ENCODE results near the gene DGUOK.
"Not testable (repeated sequence)": the region's sequence is repeated elsewhere in the genome, so short reads cannot be mapped to it uniquely, and the experiment has no call there.

DGUOK gene

DNA sequence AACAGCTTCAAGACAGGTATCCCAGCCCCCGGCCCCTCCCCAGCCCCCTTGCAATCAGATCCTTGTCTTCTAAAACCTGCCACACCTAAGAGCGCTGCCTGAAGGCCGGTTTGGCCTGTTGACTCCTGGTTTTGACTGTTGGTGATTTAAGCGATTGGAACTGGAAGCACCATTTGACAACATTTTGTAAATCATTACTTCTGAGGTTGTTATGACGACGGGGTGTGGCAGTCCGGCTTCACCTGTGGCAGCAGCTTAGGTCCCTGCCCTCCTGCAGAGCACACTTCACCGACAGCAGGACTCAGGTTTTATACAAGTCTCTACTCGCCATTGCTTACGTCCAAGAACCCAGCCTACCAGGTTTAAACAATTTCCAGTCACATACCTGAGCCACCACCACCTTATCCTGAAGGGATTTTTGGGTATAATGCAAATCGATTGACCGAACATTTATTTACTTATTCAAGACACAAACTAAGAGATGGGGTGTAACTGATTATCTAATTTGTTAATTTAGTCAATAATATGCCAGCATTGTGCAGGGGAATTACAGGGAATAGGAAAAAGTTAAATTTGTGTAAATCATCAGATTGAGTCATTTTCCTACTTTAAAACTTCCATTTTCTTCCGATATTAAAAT, 707 bp upstream of the DGUOK start:
- Mint-ChIP-seq H3K27ac (peak overlapping the region; percentile 92), H3K27me3 (no peaks in the 10 kb centered on the region), H3K9me3 (ENCODE audit: low read depth) (no peaks in the 10 kb centered on the region), H3K4me1 (ENCODE audit: low read depth) (peaks cover 51% of the 10 kb centered on the region), H3K4me3 (peak overlapping the region; percentile 95), H3K36me3 (peaks cover 13% of the 10 kb centered on the region)

DNA sequence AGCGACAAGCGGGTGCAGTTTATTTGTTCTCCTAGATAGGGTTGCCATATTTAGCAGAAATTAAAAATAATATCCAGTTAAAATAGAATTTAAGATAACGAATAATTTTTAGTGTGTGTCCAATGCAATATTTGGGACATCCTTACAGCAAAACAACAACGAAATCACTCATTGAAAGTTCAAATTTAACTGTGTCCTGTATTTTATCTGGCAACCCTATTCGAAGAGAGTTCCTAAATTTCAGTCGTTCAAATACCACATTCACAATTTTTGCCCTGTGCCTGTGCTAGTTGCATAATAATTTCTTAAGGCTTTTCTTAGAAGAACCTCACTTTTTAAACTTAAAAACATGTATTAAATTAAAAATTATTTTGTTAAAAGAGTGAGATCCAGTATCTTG, 664 bp downstream of the DGUOK start:
- Mint-ChIP-seq H3K4me1 (ENCODE audit: low read depth) (peaks cover 64% of the 10 kb centered on the region), H3K4me3 (peak overlapping the region; percentile 95), H3K36me3 (peaks cover 16% of the 10 kb centered on the region), H3K9me3 (ENCODE audit: low read depth) (no peaks in the 10 kb centered on the region), H3K27ac (peak overlapping the region; percentile 93), H3K27me3 (no peaks in the 10 kb centered on the region)

DNA sequence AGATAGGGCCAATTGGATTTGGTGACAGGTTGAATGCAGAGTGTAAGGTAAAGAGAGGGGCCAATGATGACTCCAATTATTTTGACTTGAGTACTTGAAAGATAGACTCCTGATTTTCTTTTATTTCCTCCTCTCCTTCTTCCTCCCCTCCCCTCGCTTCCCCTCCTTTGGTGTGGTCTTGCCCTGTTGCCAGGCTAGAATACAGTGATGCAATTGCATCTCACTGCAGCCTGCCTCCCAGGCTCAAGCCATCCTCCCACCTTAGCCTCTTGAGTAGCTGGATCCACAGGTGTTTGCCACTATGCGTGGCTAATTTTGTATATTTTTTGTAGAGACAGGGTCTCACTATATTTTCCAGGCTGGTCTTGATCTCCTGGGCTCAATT, 2.3 kb downstream of the DGUOK start:
- peak overlapping the region; percentile 74 for H3K27ac Mint-ChIP-seq
- peaks cover 19% of the 10 kb centered on the region for H3K36me3 Mint-ChIP-seq
- peak overlapping the region; percentile 95 for H3K4me3 Mint-ChIP-seq
- H3K4me1 Mint-ChIP-seq (ENCODE audit: low read depth), result peaks cover 71% of the 10 kb centered on the region
- no peaks in the 10 kb centered on the region for H3K9me3 Mint-ChIP-seq (ENCODE audit: low read depth)
- H3K27me3 Mint-ChIP-seq, result no peaks in the 10 kb centered on the region

DNA sequence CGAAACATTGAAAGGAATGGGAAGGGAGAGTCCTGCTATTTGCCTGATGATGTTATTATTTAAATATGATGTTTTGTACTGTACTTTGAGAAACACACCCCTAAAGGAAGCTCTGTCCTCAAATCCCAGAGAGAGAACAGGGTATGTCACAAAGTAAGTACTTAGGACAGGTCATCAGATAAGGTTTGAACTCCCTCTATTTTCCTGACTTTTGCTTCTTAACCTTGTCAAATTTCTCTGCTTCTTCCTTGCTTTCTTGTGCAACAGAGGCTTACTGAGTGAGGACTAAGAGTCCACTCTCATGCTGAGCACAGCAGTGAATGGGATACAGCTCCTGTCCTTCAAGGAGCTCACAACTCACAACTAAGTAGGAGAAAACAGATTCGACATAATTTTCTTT, 3.7 kb downstream of the DGUOK start:
- H3K4me1 Mint-ChIP-seq (ENCODE audit: low read depth), result peaks cover 77% of the 10 kb centered on the region
- no peaks in the 10 kb centered on the region for H3K27me3 Mint-ChIP-seq
- H3K4me3 Mint-ChIP-seq, result peak overlapping the region; percentile 31
- H3K27ac Mint-ChIP-seq, result peak overlapping the region; percentile 74
- H3K9me3 Mint-ChIP-seq (ENCODE audit: low read depth), result no peaks in the 10 kb centered on the region
- H3K36me3 Mint-ChIP-seq, result peaks cover 19% of the 10 kb centered on the region

DNA sequence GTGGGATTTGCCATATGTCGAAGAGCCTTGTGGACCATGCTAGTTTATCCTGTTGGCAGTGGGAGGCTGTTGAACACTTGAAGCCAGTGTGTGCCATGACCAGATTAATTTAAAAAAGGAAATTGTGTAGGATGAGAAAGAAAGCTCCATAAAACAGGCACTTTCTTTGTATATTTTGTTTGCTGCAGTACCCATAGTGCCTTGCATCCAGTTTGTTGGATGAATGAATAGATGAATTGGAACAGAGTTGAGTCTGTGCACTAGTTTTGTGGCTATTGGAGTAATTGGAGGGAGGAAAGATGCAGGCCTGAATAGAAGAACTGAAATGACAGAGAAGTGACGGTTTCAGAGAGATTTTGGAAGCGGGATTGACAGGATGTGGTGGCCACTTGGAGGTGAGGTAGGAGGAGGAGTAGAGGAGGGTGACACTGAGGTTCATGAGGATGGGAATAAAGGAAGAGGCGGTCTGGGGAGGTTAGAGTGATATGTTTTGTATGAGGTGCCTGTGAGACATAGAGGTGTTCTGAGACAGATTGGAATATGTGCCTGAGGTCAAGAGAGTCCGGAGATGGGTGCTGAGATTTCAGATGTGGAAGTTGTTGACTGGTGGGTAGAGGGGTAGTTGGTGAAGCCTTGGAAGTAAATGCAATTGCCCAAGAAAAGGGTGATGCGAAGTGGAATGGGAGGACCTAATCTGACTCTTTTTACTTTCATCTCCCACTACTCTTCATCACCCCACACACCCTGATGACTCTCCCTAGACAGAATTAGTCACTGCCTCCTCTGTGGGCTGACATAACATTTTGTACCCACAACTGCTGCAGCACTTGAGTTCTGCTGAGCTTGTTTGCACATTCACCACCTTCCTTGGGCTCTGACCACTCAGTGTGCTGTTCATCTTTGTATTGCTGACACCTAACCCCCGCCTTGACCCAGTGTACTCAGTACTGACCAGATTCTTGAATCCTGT, 5.1 kb downstream of the DGUOK start:
- Mint-ChIP-seq H3K4me3 (peak overlapping the region; percentile 71), H3K4me1 (ENCODE audit: low read depth) (peaks cover 80% of the 10 kb centered on the region), H3K36me3 (peaks cover 19% of the 10 kb centered on the region), H3K9me3 (ENCODE audit: low read depth) (no peaks in the 10 kb centered on the region), H3K27ac (peak overlapping the region; percentile 75), H3K27me3 (no peaks in the 10 kb centered on the region)

DNA sequence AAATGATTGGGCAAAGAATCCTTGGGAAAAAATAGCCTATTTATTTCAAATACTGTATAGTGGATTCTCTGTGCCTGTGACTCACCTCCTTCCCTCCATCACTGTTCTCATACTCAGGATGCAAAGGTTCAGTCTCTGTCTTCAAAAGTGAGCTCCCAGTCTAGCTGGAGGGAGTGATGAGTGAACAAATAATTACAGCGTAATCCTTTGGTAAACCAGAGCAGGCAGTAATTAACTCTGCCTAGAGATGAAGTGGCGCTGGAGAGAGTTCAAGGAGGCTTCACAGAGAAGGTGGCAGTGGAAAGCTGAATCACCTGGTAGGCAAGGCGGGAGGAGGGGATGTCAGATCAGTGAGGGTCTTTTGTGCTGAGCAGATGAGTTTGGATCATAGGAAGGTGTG, 6.5 kb downstream of the DGUOK start:
- peak overlapping the region; percentile 71 for H3K4me3 Mint-ChIP-seq
- no peaks in the 10 kb centered on the region for H3K27me3 Mint-ChIP-seq
- H3K9me3 Mint-ChIP-seq (ENCODE audit: low read depth), result no peaks in the 10 kb centered on the region
- H3K4me1 Mint-ChIP-seq (ENCODE audit: low read depth), result peaks cover 88% of the 10 kb centered on the region
- H3K36me3 Mint-ChIP-seq, result peaks cover 20% of the 10 kb centered on the region
- H3K27ac Mint-ChIP-seq, result peak overlapping the region; percentile 75

DNA sequence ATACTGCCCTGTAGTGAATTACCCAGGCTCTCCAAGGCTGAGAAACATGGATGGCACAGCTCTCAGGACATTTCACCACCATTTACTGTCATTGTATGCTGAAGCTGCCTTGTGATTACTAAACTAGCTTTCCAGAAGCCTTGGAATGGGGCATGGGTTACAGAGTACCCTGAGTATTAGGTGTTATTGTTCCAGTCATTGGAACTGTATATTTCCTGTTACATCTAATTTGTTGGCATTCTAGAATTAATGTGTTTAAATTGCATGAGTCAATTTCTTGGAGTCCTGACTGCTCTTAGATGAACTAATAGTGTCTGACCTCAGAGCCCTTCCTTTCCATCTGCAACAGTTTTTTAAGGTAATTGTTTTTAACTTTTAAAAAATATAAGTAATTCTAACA, 9.0 kb downstream of the DGUOK start:
- Mint-ChIP-seq H3K36me3 (peaks cover 9% of the 10 kb centered on the region), H3K4me1 (ENCODE audit: low read depth) (peaks cover 88% of the 10 kb centered on the region)

DNA sequence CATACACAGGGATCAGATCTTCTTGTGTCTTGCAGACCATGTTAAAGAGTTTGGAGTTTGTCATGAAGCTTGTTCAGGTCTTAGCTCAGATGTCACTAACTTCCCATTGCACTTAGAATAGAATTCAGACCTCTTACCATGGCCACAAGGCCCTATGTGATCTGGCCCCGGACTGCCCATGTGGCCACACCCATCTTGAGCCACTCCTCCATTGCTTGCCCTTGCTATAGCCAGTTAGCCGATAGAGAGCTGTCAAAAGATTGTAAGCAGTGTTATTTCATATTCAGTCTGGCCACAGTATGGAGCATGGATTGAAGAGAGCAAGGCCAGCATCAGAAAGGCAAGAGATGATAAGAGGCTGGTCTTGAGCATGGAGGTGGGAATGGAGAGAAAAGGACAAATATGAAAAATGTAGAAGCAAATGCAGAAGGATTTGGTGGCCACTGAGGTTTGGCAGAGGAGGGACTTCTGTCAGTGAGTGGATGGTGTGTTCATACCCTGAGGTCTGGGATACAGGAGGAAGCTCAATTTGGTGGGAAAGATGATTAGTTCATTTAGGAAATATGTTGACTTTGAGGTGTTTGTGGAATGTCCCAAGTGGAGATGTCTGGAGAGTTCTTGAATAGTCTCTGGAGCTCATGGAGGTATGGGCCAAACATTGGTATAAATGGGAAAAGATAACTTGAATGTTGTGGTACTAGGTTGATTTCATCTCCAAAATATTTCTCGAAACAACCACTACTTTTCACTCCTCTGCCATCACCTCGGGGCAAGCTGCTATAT, 10.6 kb downstream of the DGUOK start:
- Mint-ChIP-seq H3K4me1 (ENCODE audit: low read depth) (peaks cover 85% of the 10 kb centered on the region), H3K9me3 (ENCODE audit: low read depth) (no peaks in the 10 kb centered on the region), H3K4me3 (no peak overlapping the region), H3K27ac (peak overlapping the region; percentile 47), H3K27me3 (no peaks in the 10 kb centered on the region), H3K36me3 (peaks cover 10% of the 10 kb centered on the region)

More for the DNA sequence above, 9.0 kb downstream of the DGUOK start:
- Mint-ChIP-seq H3K9me3 (ENCODE audit: low read depth) (no peaks in the 10 kb centered on the region), H3K27ac (no peak overlapping the region), H3K27me3 (no peaks in the 10 kb centered on the region), H3K4me3 (no peak overlapping the region)

DNA sequence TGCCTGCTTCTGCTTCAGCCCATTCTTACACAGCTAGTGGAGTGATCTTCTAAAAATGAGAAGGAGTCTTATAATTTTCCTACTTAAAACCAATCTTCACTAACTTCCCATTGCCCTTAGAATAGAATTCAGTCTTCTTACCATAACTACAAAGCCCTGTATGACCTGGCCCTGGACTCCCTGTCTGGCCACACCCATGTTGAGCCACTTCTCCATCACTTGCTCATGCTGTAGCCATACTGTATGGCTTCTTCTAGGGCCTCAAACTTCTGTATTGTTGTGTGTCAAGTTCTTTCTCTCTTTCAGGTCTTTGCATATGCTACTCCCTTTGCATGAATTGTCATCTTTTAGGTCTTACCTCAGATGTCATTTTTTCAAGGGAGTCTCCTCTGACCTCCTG, 11.2 kb downstream of the DGUOK start:
- Mint-ChIP-seq H3K9me3 (ENCODE audit: low read depth) (no peaks in the 10 kb centered on the region), H3K27ac (peak overlapping the region; percentile 23), H3K36me3 (peaks cover 9% of the 10 kb centered on the region), H3K4me3 (no peak overlapping the region), H3K27me3 (no peaks in the 10 kb centered on the region), H3K4me1 (ENCODE audit: low read depth) (peaks cover 85% of the 10 kb centered on the region)

DNA sequence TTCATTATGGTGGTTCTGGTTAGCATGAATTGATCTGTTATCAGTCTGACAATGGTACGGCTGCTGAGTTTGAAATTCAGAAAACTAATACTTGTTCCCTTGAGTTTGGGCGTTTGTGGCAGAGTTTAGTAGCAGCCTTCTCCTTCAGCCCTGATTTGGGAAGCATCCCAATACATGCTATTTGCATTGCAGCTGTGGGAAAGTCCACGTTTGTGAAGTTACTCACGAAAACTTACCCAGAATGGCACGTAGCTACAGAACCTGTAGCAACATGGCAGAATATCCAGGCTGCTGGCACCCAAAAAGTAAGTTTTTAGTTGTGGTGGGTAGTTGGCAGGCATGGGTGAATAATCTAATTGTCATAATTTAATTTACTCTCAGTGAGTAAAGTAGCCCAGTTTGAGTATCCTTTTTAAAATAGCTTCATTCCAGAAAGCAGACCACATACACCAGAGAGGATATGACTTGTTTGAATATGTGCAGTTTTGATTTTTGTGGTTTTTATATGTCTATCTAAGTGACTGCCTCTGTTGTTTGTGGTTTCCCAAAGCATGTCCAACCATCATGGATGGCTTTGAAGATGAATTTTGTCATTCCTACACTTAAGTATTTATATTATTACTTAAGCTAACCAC, 12.2 kb downstream of the DGUOK start:
- no peaks in the 10 kb centered on the region for H3K9me3 Mint-ChIP-seq (ENCODE audit: low read depth)
- peaks cover 6% of the 10 kb centered on the region for H3K36me3 Mint-ChIP-seq
- peaks cover 82% of the 10 kb centered on the region for H3K4me1 Mint-ChIP-seq (ENCODE audit: low read depth)
- peak overlapping the region; percentile 6 for H3K4me3 Mint-ChIP-seq
- peak overlapping the region; percentile 81 for H3K27ac Mint-ChIP-seq
- no peaks in the 10 kb centered on the region for H3K27me3 Mint-ChIP-seq

DNA sequence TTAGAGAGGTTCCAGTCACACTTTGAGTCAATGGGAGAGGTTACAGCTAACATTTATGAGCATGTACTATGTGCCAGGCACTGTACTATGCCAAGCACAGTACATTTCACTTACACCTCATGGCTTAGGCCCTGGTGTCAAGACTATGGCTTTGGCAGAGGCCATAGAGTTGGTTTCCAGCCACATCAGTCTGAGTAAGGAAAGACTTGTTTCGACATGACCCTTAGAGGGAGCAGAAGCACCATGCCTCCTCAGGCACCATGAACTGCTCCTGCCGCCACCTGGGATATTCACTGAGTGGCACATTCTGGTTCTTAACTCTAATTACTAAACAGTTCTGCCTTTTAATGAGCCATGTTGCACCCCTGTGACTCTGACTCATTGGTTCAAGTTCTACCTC, 12.7 kb downstream of the DGUOK start:
- peaks cover 84% of the 10 kb centered on the region for H3K4me1 Mint-ChIP-seq (ENCODE audit: low read depth)
- peak overlapping the region; percentile 81 for H3K27ac Mint-ChIP-seq
- no peaks in the 10 kb centered on the region for H3K27me3 Mint-ChIP-seq
- H3K36me3 Mint-ChIP-seq, result peaks cover 6% of the 10 kb centered on the region
- H3K4me3 Mint-ChIP-seq, result peak overlapping the region; percentile 40
- no peaks in the 10 kb centered on the region for H3K9me3 Mint-ChIP-seq (ENCODE audit: low read depth)

DNA sequence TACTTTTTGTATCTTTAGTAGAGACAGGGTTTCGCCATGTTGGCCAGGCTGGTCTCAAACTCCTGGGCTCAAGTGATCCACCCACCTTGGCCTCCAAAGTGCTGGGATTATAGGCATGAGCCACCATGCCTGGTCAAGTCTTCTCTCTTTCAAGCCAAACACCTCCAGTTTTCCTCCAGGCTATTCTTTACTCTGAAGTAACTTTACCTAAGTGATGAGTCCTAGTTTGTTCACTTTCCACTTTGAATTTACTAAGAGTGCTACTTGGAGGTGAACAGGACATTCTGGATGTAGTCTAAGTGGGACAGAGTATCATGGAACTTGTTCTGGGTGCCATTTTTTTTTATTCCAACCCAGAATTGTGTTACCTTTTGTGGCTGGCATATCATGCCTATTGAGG, 13.4 kb downstream of the DGUOK start:
- H3K9me3 Mint-ChIP-seq (ENCODE audit: low read depth); H3K36me3 Mint-ChIP-seq; H3K27me3 Mint-ChIP-seq: not testable (repeated sequence)
- Mint-ChIP-seq H3K27ac (peak overlapping the region; percentile 81), H3K4me1 (ENCODE audit: low read depth) (peaks cover 89% of the 10 kb centered on the region), H3K4me3 (peak overlapping the region; percentile 40)

DNA sequence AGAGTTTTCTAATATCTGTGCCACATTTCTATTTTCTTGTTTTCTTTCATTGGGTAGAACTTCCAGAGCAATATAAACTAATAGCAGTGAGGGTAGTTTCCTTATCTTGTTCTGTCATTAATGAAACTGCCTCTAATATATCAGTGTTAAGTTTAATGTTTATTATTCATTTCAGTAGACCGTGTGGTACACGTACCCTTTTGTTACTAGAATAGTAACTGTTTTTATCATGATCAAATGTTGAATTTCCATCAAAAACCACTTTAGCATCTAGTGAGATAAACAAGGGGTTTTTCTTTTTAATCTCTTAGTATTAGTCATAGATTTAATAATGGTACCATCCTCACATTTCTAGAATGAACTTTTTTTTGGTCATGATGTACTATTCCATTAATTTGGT, 16.0 kb downstream of the DGUOK start:
- H3K36me3 Mint-ChIP-seq, result peaks cover 7% of the 10 kb centered on the region

DNA sequence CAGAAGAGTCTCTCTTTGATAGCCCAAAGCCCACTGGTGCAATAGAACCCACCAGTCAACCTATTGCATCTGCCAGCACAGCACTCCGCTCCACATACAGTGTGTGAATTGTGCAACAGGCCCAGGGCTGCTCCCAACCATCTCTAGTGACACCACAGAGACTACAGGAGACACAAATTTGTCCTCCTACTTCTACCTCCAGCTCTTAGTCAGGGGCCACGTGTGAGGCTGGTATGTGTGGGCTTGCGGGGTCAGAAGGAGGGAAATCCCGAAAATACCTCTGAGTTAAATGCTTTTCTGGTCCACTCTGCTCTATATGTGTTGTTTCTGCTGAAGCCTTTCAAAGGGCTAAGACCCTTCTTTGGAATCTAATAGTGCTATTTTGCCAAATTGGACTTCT, 18.0 kb downstream of the DGUOK start:
- Mint-ChIP-seq H3K4me1 (ENCODE audit: low read depth) (peaks cover 91% of the 10 kb centered on the region), H3K27me3 (no peaks in the 10 kb centered on the region), H3K9me3 (ENCODE audit: low read depth) (no peaks in the 10 kb centered on the region), H3K36me3 (peaks cover 7% of the 10 kb centered on the region), H3K4me3 (peak overlapping the region; percentile 51), H3K27ac (peak overlapping the region; percentile 75)

More for the DNA sequence above, 16.0 kb downstream of the DGUOK start:
- Mint-ChIP-seq H3K27ac (peak overlapping the region; percentile 59), H3K4me1 (ENCODE audit: low read depth) (peaks cover 91% of the 10 kb centered on the region), H3K9me3 (ENCODE audit: low read depth) (no peaks in the 10 kb centered on the region), H3K4me3 (peak overlapping the region; percentile 46), H3K27me3 (no peaks in the 10 kb centered on the region)

Data from activated naive CD8-positive, alpha-beta T cell (primary cell).